ENCODE results near the gene EFNA4. TPM values are rescaled to one million over a fixed set of nuclear protein-coding genes. Genes with fewer than 3 reads are reported as not detected.
A peak's percentile ranks its signal among the peaks of the same experiment; 100 is the strongest.

Gene EFNA4
- total and polyA plus RNA-seq, 2 donors from 2014 or later = 7.6 to 11.8 TPM

GRCh38 chr1:155082301-155083051 is 18.9 kb downstream of the EFNA4 start:
- no peak for TF ChIP-seq CTCF (IDR thresholded peaks at IDR 0.05; ENCODE audit: borderline replicate concordance, extremely low read depth, insufficient read depth)
- peak; percentile 24 to 72 (median 32) for DNase-seq
- no peak overlapping the region for H3K9ac ChIP-seq (ENCODE audit: low read length in 3 of 3)
- H3K36me3 ChIP-seq (ENCODE audit: control insufficient read depth in 2 of 3, insufficient read depth in 3 of 3, low read length in 3 of 3) = no peaks in the 10 kb centered on the region
- no peaks in the 10 kb centered on the region for H3K9me3 ChIP-seq (ENCODE audit: control insufficient read depth in 2 of 3, insufficient read depth in 1 of 3, low read length in 3 of 3)
- FAIRE-seq = no peak
- H3K4me3 ChIP-seq (ENCODE audit: low read length in 3 of 3) = no peak overlapping the region
- no peak overlapping the region for H3K27ac ChIP-seq (ENCODE audit: low read depth in 2 of 2, low read length in 2 of 2)
- H3K4me1 ChIP-seq (ENCODE audit: control insufficient read depth in 2 of 3, insufficient read depth in 2 of 3, low read depth in 1 of 3, low read length in 3 of 3) = peaks cover 3 to 34% (median 18%) of the 10 kb centered on the region in 3 donors
- peaks cover 9% of the 10 kb centered on the region for H3K27me3 ChIP-seq (ENCODE audit: control insufficient read depth, insufficient read depth, low read length)
- intact Hi-C loops (cut with DNase I) = no loop called here

- H3K4me1 ChIP-seq (ENCODE audit: control insufficient read depth in 2 of 3, insufficient read depth in 2 of 3, low read depth in 1 of 3, low read length in 3 of 3) = peaks cover 3 to 32% (median 18%) of the 10 kb centered on the region in 3 donors
- FAIRE-seq = no peak
These were observed 19.6 kb downstream of the EFNA4 start for GRCh38 chr1:155083052-155083541.

GRCh38 chr1:155083865-155084721 is 20.6 kb downstream of the EFNA4 start:
- FAIRE-seq = no peak
- Histone ChIP-seq H3K27me3 (ENCODE audit: control insufficient read depth, insufficient read depth, low read length) (peaks cover 9% of the 10 kb centered on the region), H3K27ac (ENCODE audit: low read depth in 2 of 2, low read length in 2 of 2) (no peak overlapping the region), H3K4me3 (ENCODE audit: low read length in 3 of 3) (peak overlapping the region; percentile 49 to 86 (median 71)), H3K9me3 (ENCODE audit: control insufficient read depth in 2 of 3, insufficient read depth in 1 of 3, low read length in 3 of 3) (no peaks in the 10 kb centered on the region), H3K9ac (ENCODE audit: low read length in 3 of 3) (peak overlapping the region in 1 of 3 donors; percentile 73), H3K4me1 (ENCODE audit: control insufficient read depth in 2 of 3, insufficient read depth in 2 of 3, low read depth in 1 of 3, low read length in 3 of 3) (peaks cover 3 to 31% (median 18%) of the 10 kb centered on the region in 3 donors), H3K36me3 (ENCODE audit: control insufficient read depth in 2 of 3, insufficient read depth in 3 of 3, low read length in 3 of 3) (no peaks in the 10 kb centered on the region)
- intact Hi-C loops (cut with DNase I) = no loop called here
- peak; percentile 15 for TF ChIP-seq CTCF (IDR thresholded peaks at IDR 0.05; ENCODE audit: borderline replicate concordance, extremely low read depth, insufficient read depth)
- peak in 3 of 5 donors; percentile 21 to 79 (median 53) for DNase-seq

More at GRCh38 chr1:155083052-155083541, 19.6 kb downstream of the EFNA4 start:
- intact Hi-C loops (cut with DNase I) = no loop called here
- Histone ChIP-seq H3K9ac (ENCODE audit: low read length in 3 of 3) (peak overlapping the region in 1 of 3 donors; percentile 19), H3K27ac (ENCODE audit: low read depth in 2 of 2, low read length in 2 of 2) (no peak overlapping the region), H3K9me3 (ENCODE audit: control insufficient read depth in 2 of 3, insufficient read depth in 1 of 3, low read length in 3 of 3) (no peaks in the 10 kb centered on the region), H3K36me3 (ENCODE audit: control insufficient read depth in 2 of 3, insufficient read depth in 3 of 3, low read length in 3 of 3) (no peaks in the 10 kb centered on the region), H3K4me3 (ENCODE audit: low read length in 3 of 3) (no peak overlapping the region), H3K27me3 (ENCODE audit: control insufficient read depth, insufficient read depth, low read length) (peaks cover 9% of the 10 kb centered on the region)
- no peak for TF ChIP-seq CTCF (IDR thresholded peaks at IDR 0.05; ENCODE audit: borderline replicate concordance, extremely low read depth, insufficient read depth)
- peak; percentile 28 to 82 (median 42) for DNase-seq
